GM23338 (cell line): ENCODE measurements around the gene SHISA3. TPM values are rescaled to one million over a fixed set of nuclear protein-coding genes. Genes with fewer than 3 reads are reported as not detected.
A peak's percentile ranks its signal among the peaks of the same experiment; 100 is the strongest.

Source experiments
- ATAC-seq: fragments of 200-7000 bp; cut with Tn5 transposase; 3 replicates; pipeline ENCODE4 v1.9.1; 2020
- DNase-seq: peaks from one replicate; pipeline ENCODE4 v3.0.0-alpha.2; 2015; ENCODE audit warnings: low spot score
- H2AFZ ChIP-seq: fragments of 200-600 bp; sonication (generic); 2 replicates; pipeline ENCODE4 v1.8.0; 2016; ENCODE audit warnings: antibody characterized with exemption, mild to moderate bottlenecking, moderate library complexity
- H3F3A ChIP-seq: fragments of 200-600 bp; sonication (generic); replicated peaks from 2 replicates; pipeline ENCODE4 v1.8.0; 2017; ENCODE audit warnings: antibody characterized with exemption, mixed run types, low read depth
- H3K27ac ChIP-seq: fragments of 200-600 bp; sonication (generic); 2 replicates; pipeline ENCODE4 v1.6.1; 2016; ENCODE audit warnings: low read depth
- H3K27me3 ChIP-seq: fragments of 200-600 bp; sonication (generic); 2 replicates; pipeline ENCODE4 v1.8.0; 2016; ENCODE audit warnings: mild to moderate bottlenecking, mixed run types, moderate library complexity; ENCODE audit not compliant: insufficient read depth
- H3K36me3 ChIP-seq: fragments of 200-600 bp; sonication (generic); 2 replicates; pipeline ENCODE4 v1.8.0; 2016; ENCODE audit warnings: mild to moderate bottlenecking; ENCODE audit not compliant: insufficient read depth
- H3K4me1 ChIP-seq: fragments of 200-600 bp; sonication (generic); 2 replicates; pipeline ENCODE4 v1.8.0; 2016; ENCODE audit warnings: mild to moderate bottlenecking, moderate library complexity; ENCODE audit not compliant: insufficient read depth
- H3K4me2 ChIP-seq: fragments of 200-600 bp; sonication (generic); 2 replicates; pipeline ENCODE4 v1.7.1; 2017; ENCODE audit warnings: mixed run types
- H3K4me3 ChIP-seq: fragments of 200-600 bp; sonication (generic); 2 replicates; pipeline ENCODE4 v1.6.1; 2016; ENCODE audit warnings: mixed run types
- H3K79me2 ChIP-seq: fragments of 200-600 bp; sonication (generic); replicated peaks from 2 replicates; pipeline ENCODE4 v1.8.0; 2017; ENCODE audit warnings: mild to moderate bottlenecking; ENCODE audit not compliant: insufficient read depth
- H3K9me2 ChIP-seq: fragments of 200-600 bp; sonication (generic); 2 replicates; pipeline ENCODE4 v1.8.0; 2017; ENCODE audit not compliant: insufficient read depth
- H4K20me1 ChIP-seq: fragments of 200-600 bp; sonication (generic); replicated peaks from 2 replicates; pipeline ENCODE4 v1.8.0; 2017; ENCODE audit warnings: mild to moderate bottlenecking; ENCODE audit not compliant: insufficient read depth
- H3K27ac Mint-ChIP-seq: 2 replicates; pipeline ENCODE4 v1.8.0; 2020; ENCODE audit warnings: inconsistent platforms, mild to moderate bottlenecking, moderate library complexity, mixed read lengths
- H3K27me3 Mint-ChIP-seq: 3 replicates; pipeline ENCODE4 v1.8.0; 2022; ENCODE audit warnings: low read depth, mild to moderate bottlenecking, moderate library complexity, mixed read lengths, inconsistent platforms; ENCODE audit not compliant: insufficient read depth, poor library complexity
- H3K36me3 Mint-ChIP-seq: 3 replicates; pipeline ENCODE4 v1.8.0; 2021; ENCODE audit warnings: low read depth, mild to moderate bottlenecking, inconsistent platforms, moderate library complexity, mixed read lengths
- H3K4me1 Mint-ChIP-seq: 3 replicates; pipeline ENCODE4 v1.8.0; 2020; ENCODE audit warnings: mild to moderate bottlenecking, inconsistent platforms, mixed read lengths
- H3K4me3 Mint-ChIP-seq: 3 replicates; pipeline ENCODE4 v1.8.0; 2021; ENCODE audit warnings: moderate library complexity, mild to moderate bottlenecking, inconsistent platforms, mixed read lengths
- H3K9me3 Mint-ChIP-seq: 3 replicates; pipeline ENCODE4 v1.8.0; 2020; ENCODE audit warnings: moderate library complexity, mild to moderate bottlenecking, inconsistent platforms, mixed read lengths
- CREB1 ChIP-seq: fragments of 250-450 bp; sonication (Bioruptor Pico); IDR thresholded peaks from 2 replicates; pipeline ENCODE4 v1.5.0; 2020; ENCODE audit warnings: low read depth, mild to moderate bottlenecking, moderate library complexity
- EZH2 ChIP-seq: fragments of 200-600 bp; sonication (generic); IDR thresholded peaks from one replicate; pipeline ENCODE4 v1.8.0; 2017; ENCODE audit warnings: antibody characterized with exemption, mild to moderate bottlenecking, low read depth; ENCODE audit not compliant: unreplicated experiment
- JUNB ChIP-seq: IDR thresholded peaks from one replicate; pipeline ENCODE4 v1.6.1; 2016; ENCODE audit warnings: antibody characterized with exemption; ENCODE audit not compliant: unreplicated experiment
- NANOG ChIP-seq: IDR thresholded peaks from 2 replicates; pipeline ENCODE4 v1.6.1; 2016; ENCODE audit warnings: antibody characterized with exemption, borderline replicate concordance
- POLR2AphosphoS5 ChIP-seq: IDR thresholded peaks from 2 replicates; pipeline ENCODE4 v1.6.1; 2016; ENCODE audit warnings: antibody characterized with exemption, low read depth
- REST ChIP-seq: IDR thresholded peaks from one replicate; pipeline ENCODE4 v1.6.1; 2018; ENCODE audit warnings: antibody characterized with exemption; ENCODE audit not compliant: unreplicated experiment
- ZNF114 ChIP-seq: fragments of 250-450 bp; sonication (Bioruptor Pico); IDR thresholded peaks from 2 replicates; pipeline ENCODE4 v1.5.0; 2020; ENCODE audit warnings: mild to moderate bottlenecking, moderate library complexity
- ZNF331 ChIP-seq: fragments of 250-450 bp; sonication (Bioruptor Pico); IDR thresholded peaks from 2 replicates; pipeline ENCODE4 v1.5.0; 2020; ENCODE audit warnings: low read depth, mild to moderate bottlenecking, moderate library complexity
- ZNF462 ChIP-seq: fragments of 250-450 bp; sonication (Bioruptor Pico); IDR thresholded peaks from 2 replicates; pipeline ENCODE4 v1.5.0; 2020; ENCODE audit warnings: mild to moderate bottlenecking, moderate library complexity
- polyA plus RNA-seq: library from polyadenylated mRNA; unstranded; fragments of >200 nt; fragmentation: Nextera tagmentation; extraction: Ambion mirVana; gene quantifications from 2 replicates; pipeline ENCODE4 v1.2.1, GENCODE V29; 2016
- total RNA-seq: library from RNA; depleted of rRNA; stranded (reverse); fragments of >200 nt; shearing (Covaris generic); gene quantifications from 2 replicates; pipeline ENCODE4 v1.2.3, GENCODE V29; 2014

Gene SHISA3
- total and polyA plus RNA-seq, 2 experiments from 2014 or later, result 4.4 to 5.0 TPM

GRCh38 chr4:42397635-42398170 is 415 bp downstream of the SHISA3 start:
- no peaks in the 10 kb centered on the region for H4K20me1 ChIP-seq
- H3F3A ChIP-seq, result peaks cover 22% of the 10 kb centered on the region
- Mint-ChIP-seq H3K4me3 (peak overlapping the region; percentile 87), H3K27me3 (peaks cover 67% of the 10 kb centered on the region), H3K9me3 (peaks cover 6% of the 10 kb centered on the region; the same call in 2 of the 3 replicates), H3K4me1 (peaks cover 57% of the 10 kb centered on the region), H3K36me3 (peaks cover 11% of the 10 kb centered on the region), H3K27ac (no peak overlapping the region)
- H3K36me3 ChIP-seq, result no peaks in the 10 kb centered on the region
- ATAC-seq (peak; percentile 17), DNase-seq (peak; percentile 43)
- H3K27ac ChIP-seq, result no peak overlapping the region
- H2AFZ ChIP-seq, result peak overlapping the region; percentile 85
- H3K9me2 ChIP-seq, result no peaks in the 10 kb centered on the region
- H3K79me2 ChIP-seq, result no peaks in the 10 kb centered on the region
- peak overlapping the region; percentile 88 for H3K4me2 ChIP-seq
- H3K27me3 ChIP-seq, result peaks cover 79% of the 10 kb centered on the region
- TF ChIP-seq EZH2 (peak; percentile 65), ZNF462 (CRISPR knock-in tag) (no peak)
- H3K4me3 ChIP-seq, result peak overlapping the region; percentile 64
- H3K4me1 ChIP-seq, result peaks cover 40% of the 10 kb centered on the region

GRCh38 chr4:42398171-42398870 is 1.0 kb downstream of the SHISA3 start:
- Mint-ChIP-seq H3K4me1 (peaks cover 60% of the 10 kb centered on the region), H3K9me3 (peaks cover 6% of the 10 kb centered on the region; the same call in 2 of the 3 replicates), H3K27ac (no peak overlapping the region)
- TF ChIP-seq POLR2AphosphoS5, result no peak
- TF ChIP-seq NANOG, result no peak
- no peak for TF ChIP-seq CREB1
- no peak for TF ChIP-seq JUNB
- TF ChIP-seq ZNF114, result no peak
- no peak for TF ChIP-seq EZH2
- no peak for TF ChIP-seq REST
- no peak for TF ChIP-seq ZNF331 (CRISPR knock-in tag)

More at GRCh38 chr4:42398171-42398870, 1.0 kb downstream of the SHISA3 start:
- Histone ChIP-seq H3K79me2 (no peaks in the 10 kb centered on the region), H3K4me2 (peak overlapping the region; percentile 88), H3K4me1 (peaks cover 44% of the 10 kb centered on the region), H2AFZ (peak overlapping the region; percentile 85), H3K9me2 (no peaks in the 10 kb centered on the region), H3K27me3 (peaks cover 79% of the 10 kb centered on the region), H3K27ac (no peak overlapping the region), H3K4me3 (peak overlapping the region; percentile 64), H3K36me3 (no peaks in the 10 kb centered on the region), H3F3A (peaks cover 22% of the 10 kb centered on the region), H4K20me1 (no peaks in the 10 kb centered on the region)
- H3K4me3 Mint-ChIP-seq, result peak overlapping the region; percentile 87
- DNase-seq, result peak; percentile 75
- peaks cover 11% of the 10 kb centered on the region for H3K36me3 Mint-ChIP-seq
- peak; percentile 49 for ATAC-seq
- peaks cover 62% of the 10 kb centered on the region for H3K27me3 Mint-ChIP-seq
